ENCODE data around the gene ATP6V0C.

ATP6V0C gene

DNA sequence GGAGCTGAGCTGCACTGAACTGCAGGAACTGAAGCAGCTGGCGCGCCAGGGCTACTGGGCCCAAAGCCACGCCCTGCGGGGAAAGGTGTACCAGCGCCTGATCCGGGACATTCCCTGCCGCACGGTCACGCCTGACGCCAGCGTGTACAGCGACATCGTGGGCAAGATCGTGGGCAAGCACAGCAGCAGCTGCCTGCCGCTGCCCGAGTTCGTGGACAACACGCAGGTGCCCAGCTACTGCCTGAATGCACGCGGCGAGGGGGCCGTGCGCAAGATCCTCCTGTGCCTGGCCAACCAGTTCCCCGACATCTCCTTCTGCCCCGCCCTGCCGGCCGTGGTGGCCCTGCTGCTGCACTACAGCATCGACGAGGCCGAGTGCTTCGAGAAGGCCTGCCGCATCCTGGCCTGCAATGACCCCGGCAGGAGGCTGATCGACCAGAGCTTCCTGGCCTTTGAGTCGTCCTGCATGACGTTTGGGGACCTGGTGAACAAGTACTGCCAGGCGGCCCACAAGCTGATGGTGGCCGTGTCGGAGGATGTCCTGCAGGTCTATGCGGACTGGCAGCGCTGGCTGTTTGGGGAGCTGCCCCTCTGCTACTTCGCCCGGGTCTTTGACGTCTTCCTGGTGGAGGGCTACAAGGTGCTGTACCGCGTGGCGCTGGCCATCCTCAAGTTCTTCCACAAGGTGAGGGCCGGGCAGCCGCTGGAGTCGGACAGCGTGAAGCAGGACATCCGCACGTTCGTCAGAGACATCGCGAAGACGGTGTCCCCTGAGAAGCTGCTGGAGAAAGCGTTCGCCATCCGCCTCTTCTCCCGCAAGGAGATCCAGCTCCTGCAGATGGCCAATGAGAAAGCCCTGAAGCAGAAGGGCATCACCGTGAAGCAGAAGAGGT, 17.3 kb upstream of the ATP6V0C start:
- H3K4me3 ChIP-seq (ENCODE audit: low read depth, low read length), result no peak overlapping the region
- TF ChIP-seq, protein P1, sequence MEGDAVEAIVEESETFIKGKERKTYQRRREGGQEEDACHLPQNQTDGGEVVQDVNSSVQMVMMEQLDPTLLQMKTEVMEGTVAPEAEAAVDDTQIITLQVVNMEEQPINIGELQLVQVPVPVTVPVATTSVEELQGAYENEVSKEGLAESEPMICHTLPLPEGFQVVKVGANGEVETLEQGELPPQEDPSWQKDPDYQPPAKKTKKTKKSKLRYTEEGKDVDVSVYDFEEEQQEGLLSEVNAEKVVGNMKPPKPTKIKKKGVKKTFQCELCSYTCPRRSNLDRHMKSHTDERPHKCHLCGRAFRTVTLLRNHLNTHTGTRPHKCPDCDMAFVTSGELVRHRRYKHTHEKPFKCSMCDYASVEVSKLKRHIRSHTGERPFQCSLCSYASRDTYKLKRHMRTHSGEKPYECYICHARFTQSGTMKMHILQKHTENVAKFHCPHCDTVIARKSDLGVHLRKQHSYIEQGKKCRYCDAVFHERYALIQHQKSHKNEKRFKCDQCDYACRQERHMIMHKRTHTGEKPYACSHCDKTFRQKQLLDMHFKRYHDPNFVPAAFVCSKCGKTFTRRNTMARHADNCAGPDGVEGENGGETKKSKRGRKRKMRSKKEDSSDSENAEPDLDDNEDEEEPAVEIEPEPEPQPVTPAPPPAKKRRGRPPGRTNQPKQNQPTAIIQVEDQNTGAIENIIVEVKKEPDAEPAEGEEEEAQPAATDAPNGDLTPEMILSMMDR (IDR thresholded peaks at IDR 0.05; ENCODE audit: borderline replicate concordance, insufficient read depth, low read depth, low read length), result no peak

DNA sequence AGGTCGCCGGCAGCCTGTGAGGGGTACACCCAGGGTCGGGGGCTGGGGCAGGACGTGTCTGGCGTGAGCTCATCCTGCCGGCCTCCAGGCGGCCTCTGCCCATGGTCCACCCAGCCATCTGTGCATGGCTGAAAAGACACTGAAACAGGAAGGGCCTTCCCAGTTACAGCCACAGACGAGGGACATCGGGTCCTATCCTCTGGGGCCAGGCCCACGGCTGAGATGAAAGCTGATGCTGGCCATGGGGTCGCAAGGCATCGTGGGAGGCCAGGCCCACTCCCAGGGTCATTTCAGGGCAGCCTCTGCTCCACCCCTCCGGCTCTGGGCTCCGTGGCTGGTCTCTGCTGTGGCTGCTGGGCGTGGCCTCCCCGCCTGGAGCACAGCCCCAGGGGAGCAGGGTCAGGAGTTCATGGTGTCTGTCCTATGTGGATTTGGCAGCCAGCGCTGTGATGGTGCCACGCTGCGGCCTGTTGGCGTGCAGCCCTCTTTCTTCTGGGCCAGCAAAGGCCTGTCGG, 16.6 kb upstream of the ATP6V0C start:
- TF ChIP-seq, protein P1 (IDR thresholded peaks at IDR 0.05; ENCODE audit: borderline replicate concordance, insufficient read depth, low read depth, low read length), result no peak
- no peak overlapping the region for H3K4me3 ChIP-seq (ENCODE audit: low read depth, low read length)

DNA sequence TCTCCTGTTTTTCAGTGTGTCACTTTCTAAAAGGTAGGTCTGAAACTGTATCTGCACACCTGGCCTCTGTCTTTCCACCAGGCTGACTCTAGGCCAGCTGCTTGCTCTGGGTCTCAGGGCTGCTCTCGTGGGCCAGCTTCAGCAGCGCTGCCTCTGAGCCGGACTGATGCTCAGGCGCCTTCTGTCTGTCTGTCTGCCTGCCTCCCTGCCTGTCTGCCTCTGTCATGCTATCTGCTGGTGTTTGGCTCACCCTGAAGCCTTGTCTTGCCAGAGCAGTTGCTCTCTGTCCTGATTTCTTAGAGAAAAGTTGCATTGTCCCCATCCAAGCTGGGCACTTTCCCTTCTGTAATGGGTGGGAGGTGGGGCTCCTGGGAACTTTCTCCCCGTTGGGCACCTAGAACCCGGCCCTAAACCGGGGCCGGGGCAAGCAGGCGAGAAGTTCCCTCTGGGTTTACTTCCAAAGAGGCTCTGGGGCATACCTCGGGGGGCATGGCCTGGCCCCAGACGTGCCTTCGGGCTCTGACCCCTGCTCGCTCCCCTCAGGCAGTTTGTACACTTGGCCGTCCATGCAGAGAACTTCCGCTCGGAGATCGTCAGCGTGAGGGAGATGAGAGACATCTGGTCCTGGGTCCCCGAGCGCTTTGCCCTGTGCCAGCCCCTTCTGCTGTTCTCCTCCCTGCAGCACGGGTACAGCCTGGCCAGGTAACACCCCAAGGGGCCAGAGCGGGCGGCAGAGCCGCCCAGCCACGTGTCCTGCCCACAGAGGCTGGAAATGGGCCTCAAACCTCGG, 15.9 kb upstream of the ATP6V0C start:
- TF ChIP-seq, protein P1 (IDR thresholded peaks at IDR 0.05; ENCODE audit: borderline replicate concordance, insufficient read depth, low read depth, low read length), result no peak
- no peak overlapping the region for H3K4me3 ChIP-seq (ENCODE audit: low read depth, low read length)

DNA sequence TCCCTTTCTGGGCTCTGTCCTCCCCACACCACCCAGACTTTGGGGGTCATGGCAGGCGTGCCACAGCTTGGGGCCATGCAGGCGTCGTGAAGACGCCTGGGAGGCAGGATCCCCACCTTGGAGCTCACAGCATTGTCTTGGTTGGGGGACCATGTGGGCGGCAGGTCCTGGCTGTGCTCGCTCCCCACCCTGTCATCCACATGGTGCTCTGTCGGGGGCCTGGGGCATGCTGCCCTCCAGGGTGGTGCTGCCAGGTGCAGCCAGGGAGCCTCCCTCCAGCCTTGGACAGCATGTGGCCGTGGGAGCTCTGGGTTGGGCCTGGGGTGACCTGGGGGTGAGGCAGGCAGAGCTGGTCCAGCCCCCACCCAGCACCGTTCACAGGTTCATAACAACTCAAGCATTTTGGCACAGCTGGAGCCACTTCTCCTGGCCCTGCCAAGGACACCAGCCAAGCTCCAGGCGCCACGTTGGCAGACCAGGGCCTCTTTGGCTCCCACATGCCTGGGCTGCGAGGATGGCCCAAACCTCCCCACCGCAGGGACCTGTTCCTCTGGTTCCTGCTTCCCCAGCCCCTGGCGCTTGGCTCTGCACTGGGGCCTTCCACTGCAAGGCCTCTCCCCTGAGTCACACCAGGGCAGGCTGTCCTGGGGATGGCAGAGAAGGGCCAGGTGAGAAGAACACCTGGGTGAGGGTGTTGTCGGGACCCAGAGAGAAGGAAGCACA, 15.1 kb upstream of the ATP6V0C start:
- TF ChIP-seq, protein P1 (IDR thresholded peaks at IDR 0.05; ENCODE audit: borderline replicate concordance, insufficient read depth, low read depth, low read length), result no peak
- H3K4me3 ChIP-seq (ENCODE audit: low read depth, low read length), result no peak overlapping the region

DNA sequence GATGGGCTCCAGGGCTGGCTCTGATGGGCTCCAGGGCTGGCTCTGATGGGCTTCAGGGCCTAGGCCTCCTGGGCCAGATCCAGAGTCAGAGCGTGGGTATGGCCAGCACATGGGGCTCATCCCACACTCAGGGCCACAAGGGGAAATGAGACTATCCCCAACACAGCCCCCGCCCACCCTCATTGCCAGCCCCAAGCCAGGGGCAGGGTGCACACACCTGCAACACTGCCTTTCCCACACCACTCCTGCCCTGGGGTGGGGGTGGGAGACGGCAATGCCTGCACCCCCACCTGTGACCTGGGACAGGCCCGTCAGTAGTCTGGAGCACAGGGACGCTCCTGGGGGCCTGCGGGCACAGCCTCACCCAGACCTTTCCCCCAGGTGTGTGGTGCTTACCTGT, 14.3 kb upstream of the ATP6V0C start:
- H3K4me3 ChIP-seq (ENCODE audit: low read depth, low read length), result no peak overlapping the region
- TF ChIP-seq, protein P1 (IDR thresholded peaks at IDR 0.05; ENCODE audit: borderline replicate concordance, insufficient read depth, low read depth, low read length), result no peak

DNA sequence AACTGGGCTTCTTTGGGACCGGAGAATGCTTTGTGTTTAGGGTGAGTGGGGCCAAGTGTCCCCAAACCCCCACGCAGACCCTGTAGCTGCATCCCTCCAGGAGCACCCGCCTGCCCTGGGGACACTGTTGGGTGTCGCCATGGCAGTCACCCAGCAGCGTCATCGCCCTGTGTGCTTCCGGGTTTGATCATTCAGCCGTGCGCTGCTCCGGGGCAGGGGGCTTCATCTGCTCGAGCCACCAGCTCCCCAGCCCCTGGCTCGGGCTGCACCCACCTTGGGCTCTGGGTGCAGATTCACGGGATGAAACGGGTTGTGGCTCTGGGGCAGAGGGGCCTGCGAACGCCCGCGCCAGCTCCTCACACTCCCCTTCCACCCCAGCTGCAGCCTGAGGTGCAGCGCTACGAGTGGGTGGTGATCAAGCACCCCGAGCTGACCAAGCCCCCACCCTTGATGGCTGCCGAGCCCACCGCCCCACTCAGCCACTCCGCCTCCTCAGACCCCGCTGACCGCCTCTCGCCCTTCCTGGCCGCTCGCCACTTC, 13.8 kb upstream of the ATP6V0C start:
- TF ChIP-seq, protein P1 (IDR thresholded peaks at IDR 0.05; ENCODE audit: borderline replicate concordance, insufficient read depth, low read depth, low read length), result no peak
- no peak overlapping the region for H3K4me3 ChIP-seq (ENCODE audit: low read depth, low read length)
